ENCODE measurements around the gene JMJD1C.

JMJD1C gene

GRCh38 chr10:63229161-63229560 is 236.6 kb downstream of the JMJD1C start (continued):
- TF ChIP-seq SP2 (tag by site-specific recombination; IDR thresholded peaks at IDR 0.05) (no peak), SCRT1 (tag by site-specific recombination; IDR thresholded peaks at IDR 0.05; ENCODE audit: borderline replicate concordance) (no peak), PRDM1 (tag by site-specific recombination; IDR thresholded peaks at IDR 0.05) (no peak), ZNF449 (tag by site-specific recombination; IDR thresholded peaks at IDR 0.05) (no peak), BCL11A (tag by site-specific recombination; IDR thresholded peaks at IDR 0.05; ENCODE audit: low read depth) (no peak), ZFP3 (tag by site-specific recombination; IDR thresholded peaks at IDR 0.05; ENCODE audit: low read depth) (no peak), ZNF2 (tag by site-specific recombination; IDR thresholded peaks at IDR 0.05) (no peak), ZNF121 (tag by site-specific recombination; IDR thresholded peaks at IDR 0.05) (no peak), ZNF24 (tag by site-specific recombination; IDR thresholded peaks at IDR 0.05) (no peak), SP7 (tag by site-specific recombination; IDR thresholded peaks at IDR 0.05) (0 out of 2 replicates have a peak, but pooled peaks have one; percentile 10)

GRCh38 chr10:63228237-63228636 is 237.5 kb downstream of the JMJD1C start:
- POLR2A ChIA-PET, result no interaction called here
- CTCF ChIA-PET, result interaction anchor here (0.6 to 1.3 kb wide), 7 partner anchors 9 to 492 kb away, joined by 3 to 7 read pairs (median 3); no protein-coding TSS in a partner anchor
- Histone ChIP-seq H3K4me3 (ENCODE audit: low read depth, low read length) (no peak overlapping the region), H3K36me3 (ENCODE audit: control insufficient read depth in 2 of 2, insufficient read depth in 1 of 2, low read length in 2 of 2) (no peaks in the 10 kb centered on the region), H3K27ac (ENCODE audit: extremely low read depth, low read depth, low read length) (no peak overlapping the region), H3K9me3 (ENCODE audit: control insufficient read depth, insufficient read depth, low read depth, low read length) (no peaks in the 10 kb centered on the region), H3K4me1 (ENCODE audit: control insufficient read depth, insufficient read depth, low read length) (peaks cover 4% of the 10 kb centered on the region; the same call in 1 of the 2 replicates)
- TF ChIP-seq ZSCAN30 (tag by site-specific recombination; IDR thresholded peaks at IDR 0.05), result no peak
- TF ChIP-seq OSR2 (tag by site-specific recombination; IDR thresholded peaks at IDR 0.05), result peak; percentile 74

GRCh38 chr10:63227207-63227895 is 238.4 kb downstream of the JMJD1C start:
- H3K4me1 ChIP-seq (ENCODE audit: control insufficient read depth, insufficient read depth, low read length), result peaks cover 4% of the 10 kb centered on the region; the same call in 1 of the 2 replicates
- no peaks in the 10 kb centered on the region for H3K36me3 ChIP-seq (ENCODE audit: control insufficient read depth in 2 of 2, insufficient read depth in 1 of 2, low read length in 2 of 2)
- no peak overlapping the region for H3K4me3 ChIP-seq (ENCODE audit: low read depth, low read length)
- H3K27ac ChIP-seq (ENCODE audit: extremely low read depth, low read depth, low read length), result no peak overlapping the region
- H3K9me3 ChIP-seq (ENCODE audit: control insufficient read depth, insufficient read depth, low read depth, low read length), result no peaks in the 10 kb centered on the region
- POLR2A ChIA-PET, result no interaction called here
- CTCF ChIA-PET, result interaction anchor here (0.5 to 1.3 kb wide), 4 partner anchors 10 to 402 kb away, joined by 3 to 7 read pairs (median 6); no protein-coding TSS in a partner anchor
- TF ChIP-seq HOXC10 (CRISPR knock-in tag; IDR thresholded peaks at IDR 0.05) (no peak), ZNF404 (tag by site-specific recombination; IDR thresholded peaks at IDR 0.05) (no peak), ZBTB26 (tag by site-specific recombination; optimal IDR thresholded peaks at IDR 0.05) (no peak), PRDM6 (tag by site-specific recombination; IDR thresholded peaks at IDR 0.05) (peak; percentile 76), ZNF530 (tag by site-specific recombination; IDR thresholded peaks at IDR 0.05; ENCODE audit: low read depth) (no peak), ZNF148 (tag by site-specific recombination; IDR thresholded peaks at IDR 0.05; ENCODE audit: borderline replicate concordance) (no peak), ZNF792 (tag by site-specific recombination; IDR thresholded peaks at IDR 0.05) (no peak), SP3 (tag by site-specific recombination; IDR thresholded peaks at IDR 0.05) (no peak), ZNF660 (tag by site-specific recombination; IDR thresholded peaks at IDR 0.05) (no peak), ZNF184 (tag by site-specific recombination; IDR thresholded peaks at IDR 0.05) (no peak), ZNF571 (tag by site-specific recombination; IDR thresholded peaks at IDR 0.05) (no peak), ZSCAN5A (tag by site-specific recombination; IDR thresholded peaks at IDR 0.05) (no peak), ZNF138 (tag by site-specific recombination; IDR thresholded peaks at IDR 0.05; ENCODE audit: borderline replicate concordance) (no peak), MZF1 (tag by site-specific recombination; IDR thresholded peaks at IDR 0.05; ENCODE audit: borderline replicate concordance) (no peak)

All from HEK293 (cell line).